GM12878 (cell line): ENCODE measurements around the gene LINC00237. TPM values are rescaled to one million over a fixed set of nuclear protein-coding genes. Genes with fewer than 3 reads are reported as not detected.

ENCODE experiments used
- ATAC-seq: fragments of 200-7000 bp; cut with Tn5 transposase; 3 replicates; pipeline ENCODE4 v1.9.1; 2020; ENCODE audit warnings: mild to moderate bottlenecking, moderate library complexity
- BruUV-seq: library from RNA; stranded (reverse); fragments of 400-500 nt; replicated peaks from 2 replicates; lab custom pipeline; 2021; lab: Mats Ljungman, UMichigan
- CTCF ChIA-PET: fragments of 300-600 bp; sonication (Branson Sonifier 250); formaldehyde crosslinking; extraction: SDS; loops from one replicate; lab custom pipeline; 2021; ENCODE audit warnings: inconsistent platforms; lab: Yijun Ruan, JAX
- POLR2A ChIA-PET: fragments of 350-600 bp; formaldehyde crosslinking; extraction: SDS; loops from one replicate; lab custom pipeline; 2021; ENCODE audit warnings: inconsistent platforms; lab: Charles Lee
- RAD21 ChIA-PET: fragments of 300-600 bp; sonication (Branson Sonifier 250); formaldehyde crosslinking; loops from one replicate; lab custom pipeline; 2023; ENCODE audit warnings: antibody characterized with exemption; ENCODE audit not compliant: unreplicated experiment; lab: Charles Lee
- SMC1A ChIA-PET: fragments of 300-600 bp; sonication (Branson Sonifier 250); formaldehyde crosslinking; loops from one replicate; lab custom pipeline; 2023; ENCODE audit not compliant: unreplicated experiment, uncharacterized antibody; lab: Charles Lee
- DNase-seq: peaks from one replicate; pipeline ENCODE4 v3.0.0-alpha.2; 2011; ENCODE audit warnings: low read depth, low spot score
- FAIRE-seq: peaks from 3 replicates; lab custom pipeline; 2011; peaks lifted over from hg19 to GRCh38; lab: Jason Lieb, UNC
- H2AFZ ChIP-seq: 2 replicates; pipeline ENCODE4 v1.6.0; 2011; ENCODE audit warnings: low read depth, low read length, control low read depth; ENCODE audit not compliant: control insufficient read depth
- H3K27ac ChIP-seq: 2 replicates; pipeline ENCODE4 v1.5.1; 2011; ENCODE audit warnings: control low read depth; ENCODE audit not compliant: control insufficient read depth, insufficient read depth
- H3K27me3 ChIP-seq, 2 experiments: replicated peaks in 1 of 2; 2 replicates each; pipeline versions ENCODE4 v1.6.0 to v1.6.1; 2011; ENCODE audit warnings: low read length in 1 of 2; ENCODE audit not compliant: control insufficient read depth in 2 of 2, insufficient read depth in 2 of 2
- H3K36me3 ChIP-seq, 2 experiments: 2 replicates each; pipeline ENCODE4 v1.5.1; 2011; ENCODE audit warnings: low read length in 1 of 2; ENCODE audit not compliant: control insufficient read depth in 2 of 2, insufficient read depth in 2 of 2
- H3K4me1 ChIP-seq: 2 replicates; pipeline ENCODE4 v1.6.1; 2011; ENCODE audit warnings: mild to moderate bottlenecking, low read length, moderate library complexity, mixed read lengths; ENCODE audit not compliant: control insufficient read depth, insufficient read depth
- H3K4me2 ChIP-seq: 2 replicates; pipeline ENCODE4 v1.6.0; 2011; ENCODE audit warnings: control low read depth; ENCODE audit not compliant: control insufficient read depth, insufficient read depth
- H3K4me3 ChIP-seq: fragments of 200-600 bp; sonication (generic); 2 replicates; pipeline ENCODE4 v1.5.1; 2016
- H3K79me2 ChIP-seq: 2 replicates; pipeline ENCODE4 v1.6.0; 2011; ENCODE audit warnings: low read length; ENCODE audit not compliant: control insufficient read depth, insufficient read depth
- H3K9ac ChIP-seq: 2 replicates; pipeline ENCODE4 v1.8.0; 2011; ENCODE audit warnings: low read length, control low read depth, mixed read lengths; ENCODE audit not compliant: control insufficient read depth, insufficient read depth
- H3K9me3 ChIP-seq: replicated peaks from 3 replicates; pipeline ENCODE4 v1.5.1; 2011; ENCODE audit warnings: mild to moderate bottlenecking, low read length; ENCODE audit not compliant: control insufficient read depth, insufficient read depth
- H4K20me1 ChIP-seq: 2 replicates; pipeline ENCODE4 v1.6.0; 2011; ENCODE audit not compliant: control insufficient read depth, insufficient read depth
- CREM ChIP-seq: IDR thresholded peaks from 2 replicates; pipeline ENCODE4 v1.6.1; 2014; ENCODE audit warnings: antibody characterized with exemption, low read depth
- ELK1 ChIP-seq: IDR thresholded peaks from 2 replicates; pipeline ENCODE4 v1.6.1; 2012; ENCODE audit warnings: low read depth, low read length, improper control_type of control experiment
- FOXM1 ChIP-seq: IDR thresholded peaks from 2 replicates; pipeline ENCODE4 v1.6.1; 2012; ENCODE audit warnings: low read depth, mild to moderate bottlenecking, inconsistent platforms, low read length, moderate library complexity
- HDGF ChIP-seq: fragments of 450-650 bp; IDR thresholded peaks from 2 replicates; pipeline ENCODE4 v1.6.1; 2016; ENCODE audit warnings: antibody characterized with exemption
- MAX ChIP-seq: IDR thresholded peaks from 2 replicates; pipeline ENCODE4 v1.6.1; 2012; ENCODE audit warnings: low read depth, low read length, improper control_type of control experiment
- MLLT1 ChIP-seq: fragments of 450-650 bp; IDR thresholded peaks from 2 replicates; pipeline ENCODE4 v1.6.1; 2016; ENCODE audit warnings: mild to moderate bottlenecking
- NFXL1 ChIP-seq: fragments of 450-650 bp; IDR thresholded peaks from 2 replicates; pipeline ENCODE4 v1.6.1; 2017; ENCODE audit warnings: antibody characterized with exemption, mild to moderate bottlenecking, borderline replicate concordance
- SIX5 ChIP-seq: IDR thresholded peaks from 2 replicates; pipeline ENCODE4 v1.6.1; 2011; ENCODE audit warnings: mild to moderate bottlenecking, low read depth, low read length, moderate library complexity; ENCODE audit not compliant: severe bottlenecking
- SMAD1 ChIP-seq: fragments of 450-650 bp; IDR thresholded peaks from 2 replicates; pipeline ENCODE4 v1.6.1; 2018; ENCODE audit warnings: mild to moderate bottlenecking, low read depth; ENCODE audit not compliant: partially characterized antibody
- USF2 ChIP-seq: IDR thresholded peaks from 2 replicates; pipeline ENCODE4 v1.6.1; 2011; ENCODE audit warnings: low read depth, low read length, improper control_type of control experiment, borderline replicate concordance
- ZNF217 ChIP-seq: fragments of 450-650 bp; IDR thresholded peaks from 2 replicates; pipeline ENCODE4 v1.6.1; 2017; ENCODE audit warnings: antibody characterized with exemption, mild to moderate bottlenecking
- ZNF384 ChIP-seq: IDR thresholded peaks from 2 replicates; pipeline ENCODE4 v1.6.1; 2012; ENCODE audit warnings: low read depth, mild to moderate bottlenecking, low read length, improper control_type of control experiment, borderline replicate concordance
- ZNF687 ChIP-seq: fragments of 450-650 bp; IDR thresholded peaks from 2 replicates; pipeline ENCODE4 v1.6.1; 2017; ENCODE audit warnings: mild to moderate bottlenecking, moderate library complexity
- ZZZ3 ChIP-seq: IDR thresholded peaks from 2 replicates; pipeline ENCODE4 v1.6.1; 2011; ENCODE audit warnings: low read depth; ENCODE audit not compliant: control insufficient read depth, insufficient read length
- WGBS: methylation state at CpG from one replicate; pipeline ENCODE4 v1.1.6; 2016; ENCODE audit warnings: low lambda C conversion rate; ENCODE audit not compliant: insufficient replicate concordance, insufficient coverage; ENCODE audit errors: missing lambda C conversion rate; 5-methylcytosine and 5-hydroxymethylcytosine counted together
- in situ Hi-C: fragments of 300-500 bp; cut with MboI; formaldehyde crosslinking; loops from 9 replicates; pipeline ENCODE4 v1.14.3; 2018; ENCODE audit warnings: mixed read lengths
- intact Hi-C: fragments of 100-400 bp; cut with micrococcal nuclease; formaldehyde crosslinking; loops from one replicate; pipeline ENCODE4 v1.14.2; 2022; ENCODE audit not compliant: unreplicated experiment
- polyA plus RNA-seq, 11 experiments: library from polyadenylated mRNA; depleted of rRNA in 4 of 11; unstranded in 6 of 11; stranded (reverse) in 5 of 11; fragments of >200 nt; fragmentation: Nextera tagmentation in 4 of 11; fragmentation: Illumina TruSeq in 1 of 11; extraction: Ambion mirVana in 4 of 11; extraction: Trizol in 1 of 11; gene quantifications; 1 replicate in 1 of 11; 2 replicates in 10 of 11; pipeline versions ENCODE4 v1.2.1 to v1.2.3, GENCODE V29; 2011 to 2016; ENCODE audit warnings: inconsistent platforms in 2 of 11, missing spikeins in 2 of 11, low read depth in 1 of 11
- total RNA-seq, 4 experiments: library from RNA; depleted of rRNA in 3 of 4; stranded (reverse); fragments of >200 nt in 3 of 4; fragmentation: Illumina TruSeq in 1 of 4; extraction: Trizol in 1 of 4; gene quantifications; 2 replicates each; pipeline versions ENCODE4 v1.2.1 to v1.2.3, GENCODE V29; 2013 to 2021

Gene LINC00237
- total and polyA plus RNA-seq, 10 of the 15 experiments (the other 5 are each of a cell fraction or from before 2014, with no cell fraction given) = not detected

GRCh38 chr20:21147593-21147992, 41.4 kb upstream of the LINC00237 start:
- ChIA-PET POLR2A (no interaction called here), RAD21 (no interaction called here)
- ATAC-seq = no peak
- TF ChIP-seq ZNF384 (no peak), USF2 (no peak), MLLT1 (no peak), ELK1 (no peak), NFXL1 (no peak), ZZZ3 (no peak), HDGF (no peak), SIX5 (no peak), ZNF687 (no peak), MAX (no peak), ZNF217 (no peak), SMAD1 (no peak), CREM (no peak), FOXM1 (no peak)

More at GRCh38 chr20:21147593-21147992, 41.4 kb upstream of the LINC00237 start:
- in situ Hi-C loops = loop anchor here (10.0 kb wide), 1 partner anchor 57 kb away; no protein-coding TSS in a partner anchor
- Histone ChIP-seq H3K4me1 (no peaks in the 10 kb centered on the region), H3K4me3 (no peak overlapping the region), H3K9me3 (no peaks in the 10 kb centered on the region), H3K27ac (no peak overlapping the region), H3K9ac (no peak overlapping the region), H4K20me1 (no peaks in the 10 kb centered on the region), H3K4me2 (no peak overlapping the region), H3K27me3 (no peaks in the 10 kb centered on the region), H2AFZ (no peak overlapping the region), H3K36me3 (no peaks in the 10 kb centered on the region), H3K79me2 (no peaks in the 10 kb centered on the region)
- ChIA-PET SMC1A (no interaction called here), CTCF (no interaction called here)
- FAIRE-seq = no peak
- no TSS peak for BruUV-seq
- DNase-seq = no peak
- intact Hi-C loops = no loop called here
- 0% methylated on average over 1 of the region's 1 CpG for WGBS
